ENCODE results near the gene GHR.

Gene GHR

GRCh38 chr5:42545038-42545437, 121.8 kb downstream of the GHR start:
- no peak overlapping the region for H3K27ac ChIP-seq (ENCODE audit: low read depth, low read length)
- H3K4me1 ChIP-seq (ENCODE audit: insufficient read depth, low read length): no peaks in the 10 kb centered on the region
- H3K9me3 ChIP-seq (ENCODE audit: insufficient read depth, low read depth, low read length): no peaks in the 10 kb centered on the region; the same call in 1 of the 2 replicates
- no peak overlapping the region for H3K4me3 ChIP-seq (ENCODE audit: low read length)
- WGBS: 90% methylated on average over 1 of the region's 3 CpGs
- H3K27me3 ChIP-seq (ENCODE audit: insufficient read depth, low read length): no peaks in the 10 kb centered on the region
- no peaks in the 10 kb centered on the region for H3K36me3 ChIP-seq (ENCODE audit: insufficient read depth, low read length)
- H3K9ac ChIP-seq (ENCODE audit: low read depth, low read length): no peak overlapping the region

DNA sequence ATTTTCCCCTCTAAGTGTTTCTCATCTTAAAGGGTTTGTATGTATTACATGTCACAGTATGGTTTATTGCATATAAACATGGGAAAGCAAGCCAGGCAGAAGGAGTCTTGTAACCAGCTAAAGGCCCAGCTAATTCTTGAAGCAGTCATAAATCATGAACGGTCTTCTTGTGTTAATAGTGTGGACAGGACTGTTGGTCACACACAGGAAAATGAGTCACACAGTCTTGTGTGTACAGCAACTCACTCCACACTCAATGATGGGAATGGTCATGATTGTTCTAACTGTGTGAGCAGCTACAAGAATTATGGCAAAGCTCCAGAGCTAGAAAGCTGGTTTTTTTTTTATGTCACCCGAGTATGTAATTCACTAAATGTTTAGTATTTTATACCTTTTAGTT, 123.9 kb downstream of the GHR start:
- Histone ChIP-seq H3K36me3 (ENCODE audit: insufficient read depth, low read length) (no peaks in the 10 kb centered on the region), H3K9ac (ENCODE audit: low read depth, low read length) (no peak overlapping the region), H3K9me3 (ENCODE audit: insufficient read depth, low read depth, low read length) (no peaks in the 10 kb centered on the region), H3K4me1 (ENCODE audit: insufficient read depth, low read length) (no peaks in the 10 kb centered on the region), H3K4me3 (ENCODE audit: low read length) (no peak overlapping the region), H3K27ac (ENCODE audit: low read depth, low read length) (no peak overlapping the region), H3K27me3 (ENCODE audit: insufficient read depth, low read length) (no peaks in the 10 kb centered on the region)
- 100% methylated on average over 1 of the region's 2 CpGs for WGBS

- no peak overlapping the region for H3K4me3 ChIP-seq (ENCODE audit: low read length)
- H3K4me1 ChIP-seq (ENCODE audit: insufficient read depth, low read length): no peaks in the 10 kb centered on the region
- no peak overlapping the region for H3K27ac ChIP-seq (ENCODE audit: low read depth, low read length)
- no peaks in the 10 kb centered on the region for H3K36me3 ChIP-seq (ENCODE audit: insufficient read depth, low read length)
- H3K9ac ChIP-seq (ENCODE audit: low read depth, low read length): no peak overlapping the region
- no peaks in the 10 kb centered on the region for H3K27me3 ChIP-seq (ENCODE audit: insufficient read depth, low read length)
- WGBS: 92% methylated on average over 1 of the region's 1 CpG
- no peaks in the 10 kb centered on the region for H3K9me3 ChIP-seq (ENCODE audit: insufficient read depth, low read depth, low read length)
Measured at GRCh38 chr5:42547894-42548293, 124.7 kb downstream of the GHR start.

DNA sequence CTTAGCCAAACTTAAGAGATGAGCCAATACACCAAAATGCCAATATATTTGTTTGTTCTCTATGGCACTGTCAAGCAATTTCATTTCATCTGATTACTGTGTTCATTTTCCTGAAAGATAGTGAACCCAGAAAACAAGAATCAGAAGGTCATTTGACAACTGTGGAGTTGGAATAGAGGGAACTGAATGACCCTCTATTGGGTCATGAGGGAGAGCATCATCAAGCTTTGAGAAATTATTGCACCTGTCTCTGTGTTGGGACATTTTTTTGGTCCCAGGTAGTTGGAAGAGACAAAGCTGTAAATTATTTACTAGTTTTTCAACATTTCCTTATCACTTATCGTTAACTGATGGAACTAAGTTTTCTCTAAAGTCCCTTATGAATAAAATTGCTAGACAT, 129.4 kb downstream of the GHR start:
- H3K4me1 ChIP-seq (ENCODE audit: insufficient read depth, low read length): no peaks in the 10 kb centered on the region
- H3K27me3 ChIP-seq (ENCODE audit: insufficient read depth, low read length): no peaks in the 10 kb centered on the region
- H3K27ac ChIP-seq (ENCODE audit: low read depth, low read length): no peak overlapping the region
- no peak overlapping the region for H3K4me3 ChIP-seq (ENCODE audit: low read length)
- no peak overlapping the region for H3K9ac ChIP-seq (ENCODE audit: low read depth, low read length)
- no peaks in the 10 kb centered on the region for H3K9me3 ChIP-seq (ENCODE audit: insufficient read depth, low read depth, low read length)
- 100% methylated on average over 1 of the region's 1 CpG for WGBS
- H3K36me3 ChIP-seq (ENCODE audit: insufficient read depth, low read length): no peaks in the 10 kb centered on the region

GRCh38 chr5:42553461-42553860, 130.2 kb downstream of the GHR start:
- no peaks in the 10 kb centered on the region for H3K27me3 ChIP-seq (ENCODE audit: insufficient read depth, low read length)
- H3K4me1 ChIP-seq (ENCODE audit: insufficient read depth, low read length): no peaks in the 10 kb centered on the region
- H3K36me3 ChIP-seq (ENCODE audit: insufficient read depth, low read length): no peaks in the 10 kb centered on the region
- no peak overlapping the region for H3K9ac ChIP-seq (ENCODE audit: low read depth, low read length)
- no peak overlapping the region for H3K27ac ChIP-seq (ENCODE audit: low read depth, low read length)
- no peaks in the 10 kb centered on the region for H3K9me3 ChIP-seq (ENCODE audit: insufficient read depth, low read depth, low read length)
- WGBS: 83% methylated on average over 4 of the region's 4 CpGs
- no peak overlapping the region for H3K4me3 ChIP-seq (ENCODE audit: low read length)

DNA sequence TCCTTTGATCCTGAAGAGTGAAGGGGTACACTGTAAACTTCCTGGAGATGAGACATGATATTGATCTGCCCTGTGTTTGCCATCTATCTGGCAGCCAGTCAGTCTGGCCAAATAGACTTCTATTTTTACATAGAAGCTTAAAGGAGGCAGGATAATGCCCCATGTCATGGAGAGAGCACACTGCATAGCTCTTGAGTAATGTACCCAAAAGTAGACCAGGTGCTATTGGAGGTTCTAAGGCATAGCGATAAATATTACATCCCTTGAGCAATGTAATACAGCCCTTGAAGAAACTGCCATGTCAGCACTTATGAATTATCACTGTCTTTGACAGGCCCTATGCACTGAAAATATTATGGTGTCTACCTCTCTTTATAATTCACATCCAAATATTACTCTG, 131.8 kb downstream of the GHR start:
- no peak overlapping the region for H3K9ac ChIP-seq (ENCODE audit: low read depth, low read length)
- no peaks in the 10 kb centered on the region for H3K27me3 ChIP-seq (ENCODE audit: insufficient read depth, low read length)
- H3K27ac ChIP-seq (ENCODE audit: low read depth, low read length): no peak overlapping the region
- H3K4me3 ChIP-seq (ENCODE audit: low read length): no peak overlapping the region
- WGBS: 96% methylated on average over 1 of the region's 1 CpG
- no peaks in the 10 kb centered on the region for H3K9me3 ChIP-seq (ENCODE audit: insufficient read depth, low read depth, low read length)
- no peaks in the 10 kb centered on the region for H3K4me1 ChIP-seq (ENCODE audit: insufficient read depth, low read length)
- no peaks in the 10 kb centered on the region for H3K36me3 ChIP-seq (ENCODE audit: insufficient read depth, low read length)

GRCh38 chr5:42555797-42556196, 132.6 kb downstream of the GHR start:
- no peaks in the 10 kb centered on the region for H3K9me3 ChIP-seq (ENCODE audit: insufficient read depth, low read depth, low read length)
- no peaks in the 10 kb centered on the region for H3K36me3 ChIP-seq (ENCODE audit: insufficient read depth, low read length)
- 95% methylated on average over 6 of the region's 6 CpGs for WGBS
- H3K9ac ChIP-seq (ENCODE audit: low read depth, low read length): no peak overlapping the region
- no peak overlapping the region for H3K27ac ChIP-seq (ENCODE audit: low read depth, low read length)
- no peaks in the 10 kb centered on the region for H3K4me1 ChIP-seq (ENCODE audit: insufficient read depth, low read length)
- H3K4me3 ChIP-seq (ENCODE audit: low read length): no peak overlapping the region
- H3K27me3 ChIP-seq (ENCODE audit: insufficient read depth, low read length): no peaks in the 10 kb centered on the region

GRCh38 chr5:42557689-42558088, 134.4 kb downstream of the GHR start:
- Histone ChIP-seq H3K36me3 (ENCODE audit: insufficient read depth, low read length) (no peaks in the 10 kb centered on the region), H3K9ac (ENCODE audit: low read depth, low read length) (no peak overlapping the region), H3K4me1 (ENCODE audit: insufficient read depth, low read length) (no peaks in the 10 kb centered on the region), H3K9me3 (ENCODE audit: insufficient read depth, low read depth, low read length) (no peaks in the 10 kb centered on the region), H3K27me3 (ENCODE audit: insufficient read depth, low read length) (no peaks in the 10 kb centered on the region), H3K27ac (ENCODE audit: low read depth, low read length) (no peak overlapping the region), H3K4me3 (ENCODE audit: low read length) (no peak overlapping the region)
- WGBS: 100% methylated on average over 1 of the region's 1 CpG

GRCh38 chr5:42561656-42562055, 138.4 kb downstream of the GHR start:
- no peaks in the 10 kb centered on the region for H3K27me3 ChIP-seq (ENCODE audit: insufficient read depth, low read length)
- no peak overlapping the region for H3K27ac ChIP-seq (ENCODE audit: low read depth, low read length)
- no peaks in the 10 kb centered on the region for H3K36me3 ChIP-seq (ENCODE audit: insufficient read depth, low read length)
- H3K4me1 ChIP-seq (ENCODE audit: insufficient read depth, low read length): no peaks in the 10 kb centered on the region
- H3K9me3 ChIP-seq (ENCODE audit: insufficient read depth, low read depth, low read length): no peaks in the 10 kb centered on the region
- H3K9ac ChIP-seq (ENCODE audit: low read depth, low read length): no peak overlapping the region
- WGBS: 100% methylated on average over 1 of the region's 1 CpG
- H3K4me3 ChIP-seq (ENCODE audit: low read length): no peak overlapping the region

DNA sequence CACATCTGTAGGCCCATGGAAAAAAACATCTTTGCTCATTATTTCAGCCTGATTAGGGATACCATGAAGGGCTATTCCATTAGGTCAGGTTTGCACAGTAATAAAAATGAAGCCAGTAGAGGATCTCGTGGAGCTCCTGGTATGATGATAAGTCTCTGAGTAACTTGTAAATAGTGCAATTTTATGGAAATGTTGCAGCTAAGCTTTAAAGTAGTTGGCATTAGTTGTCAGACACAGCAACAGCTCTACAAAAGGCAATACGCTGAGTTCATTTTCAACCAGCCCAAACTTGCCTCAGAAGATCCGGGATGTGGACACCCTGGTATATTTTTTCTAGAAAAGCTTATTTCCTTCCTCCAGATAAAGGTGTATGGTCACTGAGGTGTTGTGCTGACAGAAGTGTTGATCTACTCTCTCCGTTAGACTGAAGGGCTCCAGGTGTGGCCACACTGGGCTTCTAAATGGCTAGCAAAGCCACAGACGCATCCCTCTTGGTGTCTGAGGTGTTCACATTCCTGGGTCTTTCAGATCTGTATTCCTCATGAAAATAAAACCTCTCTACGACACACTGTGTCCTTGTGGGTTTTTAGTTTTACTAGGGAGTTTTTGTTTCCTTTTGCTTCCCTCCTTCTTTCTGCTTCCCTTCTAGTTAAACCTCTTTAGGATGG, 141.6 kb downstream of the GHR start:
- Histone ChIP-seq H3K27me3 (ENCODE audit: insufficient read depth, low read length) (no peaks in the 10 kb centered on the region), H3K4me3 (ENCODE audit: low read length) (no peak overlapping the region), H3K9ac (ENCODE audit: low read depth, low read length) (no peak overlapping the region), H3K36me3 (ENCODE audit: insufficient read depth, low read length) (no peaks in the 10 kb centered on the region), H3K27ac (ENCODE audit: low read depth, low read length) (no peak overlapping the region), H3K4me1 (ENCODE audit: insufficient read depth, low read length) (no peaks in the 10 kb centered on the region), H3K9me3 (ENCODE audit: insufficient read depth, low read depth, low read length) (no peaks in the 10 kb centered on the region)
- WGBS: 91% methylated on average over 4 of the region's 6 CpGs

- Histone ChIP-seq H3K9ac (ENCODE audit: low read depth, low read length) (no peak overlapping the region), H3K4me3 (ENCODE audit: low read length) (no peak overlapping the region), H3K36me3 (ENCODE audit: insufficient read depth, low read length) (no peaks in the 10 kb centered on the region), H3K4me1 (ENCODE audit: insufficient read depth, low read length) (no peaks in the 10 kb centered on the region), H3K9me3 (ENCODE audit: insufficient read depth, low read depth, low read length) (no peaks in the 10 kb centered on the region), H3K27me3 (ENCODE audit: insufficient read depth, low read length) (no peaks in the 10 kb centered on the region), H3K27ac (ENCODE audit: low read depth, low read length) (no peak overlapping the region)
- 92% methylated on average over 5 of the region's 5 CpGs for WGBS
Measured at GRCh38 chr5:42566652-42567295, 143.5 kb downstream of the GHR start.

DNA sequence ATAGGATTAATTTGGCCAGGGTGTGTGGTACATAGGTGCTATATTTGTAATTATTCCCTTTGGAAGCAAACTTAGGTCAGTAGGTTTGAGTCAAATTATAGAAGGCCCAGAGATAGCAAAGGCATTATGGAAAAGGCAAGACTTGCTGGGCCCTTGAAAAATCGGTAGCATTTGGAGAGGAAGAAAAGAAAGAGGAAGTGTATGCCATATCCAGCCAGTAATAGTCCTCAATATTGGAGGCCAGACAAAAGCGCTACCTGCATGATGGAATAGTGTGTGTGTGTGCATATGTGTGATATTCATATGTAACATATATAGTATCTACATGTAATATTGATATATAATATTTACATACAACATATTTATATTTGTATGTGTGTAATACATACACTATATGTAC, 146.1 kb downstream of the GHR start:
- Histone ChIP-seq H3K4me3 (ENCODE audit: low read length) (no peak overlapping the region), H3K27me3 (ENCODE audit: insufficient read depth, low read length) (no peaks in the 10 kb centered on the region), H3K9ac (ENCODE audit: low read depth, low read length) (no peak overlapping the region), H3K9me3 (ENCODE audit: insufficient read depth, low read depth, low read length) (no peaks in the 10 kb centered on the region), H3K36me3 (ENCODE audit: insufficient read depth, low read length) (no peaks in the 10 kb centered on the region), H3K4me1 (ENCODE audit: insufficient read depth, low read length) (no peaks in the 10 kb centered on the region), H3K27ac (ENCODE audit: low read depth, low read length) (no peak overlapping the region)
- 89% methylated on average over 1 of the region's 2 CpGs for WGBS
